Stimulated activated CD4-positive, alpha-beta T cell treated with anti-CD3 and anti-CD28 coated beads, Interleukin-15, amount 100 ng/mL, for 48 hours (primary cell): Measurements from ENCODE around the gene NCKAP5.

Source experiments
- DNase-seq, 2 donors: peaks; one replicate each; pipeline ENCODE4 v3.0.0-alpha.2; 2020; ENCODE audit warnings: low read depth in 2 of 2

The NCKAP5 gene

DNA sequence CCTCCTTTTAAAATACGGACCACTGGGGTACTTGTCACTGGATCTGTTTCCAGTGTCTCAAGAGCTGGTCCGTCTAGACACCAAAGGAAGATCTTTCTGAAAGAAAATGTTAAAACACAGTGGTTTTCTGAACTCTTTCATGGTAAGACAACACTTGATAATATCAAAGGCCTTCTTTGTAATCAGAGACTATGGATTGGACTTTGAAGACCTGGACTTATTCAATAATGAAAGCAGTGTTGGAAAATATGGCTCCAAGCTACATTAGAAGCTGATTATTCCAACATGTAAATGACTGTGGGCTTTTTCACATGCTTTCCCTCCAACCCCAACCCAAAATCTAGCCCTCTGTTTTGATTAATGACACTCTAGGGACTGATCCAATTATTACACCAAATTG, 568.8 kb downstream of the NCKAP5 start:
- DNase-seq = no peak

DNA sequence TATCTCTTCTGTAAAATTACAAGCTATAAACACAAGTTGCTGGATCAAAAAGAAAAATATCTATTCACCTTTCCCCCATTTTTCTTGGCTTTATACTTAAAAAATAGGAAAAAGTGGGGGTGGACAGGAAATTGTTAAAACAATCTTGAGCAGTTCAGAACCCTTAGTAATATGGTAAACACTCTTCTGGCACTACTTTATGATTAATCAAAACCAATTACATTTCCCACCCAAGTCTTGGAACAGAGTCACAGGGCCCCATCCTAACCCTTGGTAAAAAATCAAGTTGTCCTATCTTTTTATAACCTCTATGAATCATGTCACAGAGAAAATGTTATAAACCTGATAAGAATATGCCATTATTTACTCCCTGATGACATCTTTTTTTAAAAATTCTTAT, 570.0 kb downstream of the NCKAP5 start:
- DNase-seq = no peak

- DNase-seq = no peak
Observed at GRCh38 chr2:132991471-132992045, 576.7 kb downstream of the NCKAP5 start.

DNA sequence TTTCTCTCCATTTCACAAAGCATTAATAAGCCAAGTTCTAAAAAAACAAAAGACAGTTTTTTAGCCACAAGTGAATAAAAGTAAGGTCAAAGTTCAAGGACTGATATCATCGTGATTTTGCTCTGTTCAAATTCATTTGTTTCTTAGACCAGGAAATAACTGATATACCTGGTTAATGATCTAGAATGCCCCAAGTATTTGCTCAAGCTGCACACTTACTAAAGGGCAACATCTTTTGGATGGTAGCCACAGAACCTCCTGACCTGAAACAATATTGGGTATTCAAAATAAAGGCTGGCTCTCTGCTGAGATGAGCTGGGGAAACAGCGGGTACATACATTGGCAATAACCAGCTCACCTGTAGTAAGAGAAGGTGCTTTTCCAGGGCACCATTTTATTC, 583.5 kb downstream of the NCKAP5 start:
- DNase-seq = no peak

DNA sequence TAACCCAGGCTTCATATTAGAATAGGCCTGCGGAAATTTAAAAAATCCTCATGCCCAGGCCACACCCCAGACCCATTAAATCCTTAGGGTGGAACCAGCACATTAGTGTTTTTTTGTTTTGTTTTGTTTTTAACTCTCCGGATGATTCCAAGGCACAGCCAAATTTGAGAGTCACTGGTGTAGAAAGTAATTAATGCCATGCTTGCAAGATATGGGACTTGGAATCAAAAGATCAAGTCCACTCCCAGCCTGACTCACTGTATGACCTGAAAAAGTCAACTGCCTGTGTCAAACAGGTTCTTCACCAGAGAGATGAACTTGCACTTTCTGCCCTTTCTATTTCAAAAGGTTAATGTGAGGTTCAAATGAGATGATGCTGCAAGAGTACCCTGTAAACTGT, 588.0 kb downstream of the NCKAP5 start:
- no peak for DNase-seq

GRCh38 chr2:132979339-132980093, 588.7 kb downstream of the NCKAP5 start:
- DNase-seq = no peak

- no peak for DNase-seq
Observed at GRCh38 chr2:132978840-132979239, 589.4 kb downstream of the NCKAP5 start.

- no peak for DNase-seq
Observed at GRCh38 chr2:132977812-132978529, 590.3 kb downstream of the NCKAP5 start.

DNA sequence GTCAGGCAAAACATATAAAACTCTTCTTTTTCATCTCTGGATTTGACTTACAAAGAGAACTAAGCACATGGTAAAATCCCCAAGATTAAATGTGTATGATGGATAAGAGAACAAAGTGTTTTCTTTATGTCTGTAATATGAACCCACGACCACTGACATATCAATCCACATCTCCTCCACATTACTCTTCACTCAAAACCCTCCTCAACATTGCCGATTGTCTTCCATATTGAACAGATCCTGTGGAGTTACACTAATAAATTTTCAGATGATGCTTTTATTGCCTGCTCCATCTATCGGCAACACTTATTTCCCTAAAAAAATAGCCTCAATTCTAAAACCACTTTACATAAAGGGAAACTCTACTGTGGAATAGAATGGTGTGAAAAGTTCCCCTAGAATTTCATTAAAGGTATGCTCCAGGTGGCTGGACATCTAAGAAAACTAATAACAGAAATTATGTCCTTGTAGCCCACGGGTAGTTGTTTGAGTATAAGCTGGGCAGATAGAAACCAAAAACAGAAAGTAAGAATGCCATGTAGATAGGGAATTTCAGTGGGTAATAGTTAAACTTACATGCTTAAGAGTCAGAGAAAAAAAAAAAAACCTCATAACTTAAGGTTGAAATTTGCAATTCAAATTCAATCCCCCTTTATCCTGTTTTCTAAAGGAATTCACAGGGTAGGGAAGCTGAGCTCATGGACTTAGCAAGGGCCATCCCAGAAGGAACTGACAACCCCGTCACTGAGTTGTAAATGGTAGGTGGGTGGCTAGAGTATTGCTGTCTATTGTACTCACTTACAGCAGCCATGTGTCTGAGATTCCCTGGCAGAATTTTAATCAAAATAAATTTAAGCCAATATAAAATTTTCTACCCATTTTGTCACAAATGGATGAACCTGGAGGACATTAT, 592.8 kb downstream of the NCKAP5 start:
- no peak for DNase-seq

- no peak for DNase-seq
Observed at GRCh38 chr2:132974467-132975095, 593.7 kb downstream of the NCKAP5 start.

DNA sequence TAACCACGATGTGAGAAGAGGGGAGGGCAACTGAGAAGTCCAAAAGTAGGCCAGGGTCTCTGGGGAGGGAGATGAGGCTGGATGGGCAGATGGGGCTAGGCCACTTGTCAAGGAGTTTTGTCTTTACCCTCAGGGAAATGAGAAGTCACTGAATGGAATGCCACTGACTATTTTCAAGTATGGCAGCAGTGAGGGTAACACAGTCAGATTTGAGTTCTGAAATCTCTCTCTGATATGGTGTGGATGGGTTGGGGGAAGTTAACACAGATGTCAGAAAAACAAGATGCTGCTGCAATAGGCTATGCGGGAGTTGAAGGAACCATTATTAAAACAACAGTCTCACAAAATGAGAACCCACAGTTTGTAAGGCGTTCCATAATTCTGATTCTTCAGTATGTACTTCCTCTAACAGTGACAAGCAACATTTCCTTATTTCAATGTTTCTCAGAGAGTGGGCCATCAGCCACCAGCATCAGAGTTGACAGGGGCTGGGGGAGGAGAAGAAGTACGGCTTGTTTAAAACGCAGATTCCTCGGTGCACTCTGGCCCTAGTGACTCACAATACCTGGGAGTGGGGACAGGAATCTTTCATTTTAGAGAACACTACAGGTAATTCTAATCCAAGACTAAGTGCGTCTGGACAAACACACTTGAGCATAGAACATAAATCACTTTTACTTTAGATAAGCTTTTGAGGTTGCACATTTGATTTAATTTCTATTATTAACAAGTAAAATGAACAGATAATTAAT, 596.8 kb downstream of the NCKAP5 start:
- DNase-seq = no peak

DNA sequence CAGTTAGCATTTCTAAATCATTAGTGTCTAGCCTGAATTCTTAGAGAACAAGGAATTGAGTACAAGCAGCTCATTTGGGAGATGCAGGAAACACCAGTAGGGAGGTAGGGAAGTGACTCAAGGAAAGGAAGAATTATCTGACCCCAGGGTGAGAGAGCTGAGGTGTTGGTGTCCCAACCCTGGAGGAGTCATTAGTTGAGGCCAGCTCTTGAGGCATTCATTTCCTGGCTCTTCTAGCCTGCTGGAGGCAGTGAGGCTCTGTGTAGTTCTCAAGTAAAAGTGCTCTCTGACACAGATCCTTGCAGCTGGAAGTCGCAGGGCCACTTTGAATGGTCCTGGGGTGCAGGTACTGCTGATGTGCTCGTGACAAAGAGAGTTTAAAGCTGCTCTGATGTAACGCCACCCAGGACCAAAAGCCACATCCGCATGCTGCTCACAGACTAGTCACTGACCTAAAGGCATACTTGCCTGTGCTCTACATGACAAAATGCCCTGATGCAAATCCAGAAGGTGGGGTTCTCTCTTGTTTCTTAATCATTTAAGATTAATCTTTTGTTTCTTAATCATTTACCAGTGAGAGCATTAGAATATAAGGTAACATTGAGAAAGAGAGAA, 598.8 kb downstream of the NCKAP5 start:
- no peak for DNase-seq

GRCh38 chr2:132965460-132965859, 602.8 kb downstream of the NCKAP5 start:
- no peak for DNase-seq

- DNase-seq = no peak
Observed at GRCh38 chr2:132963161-132963560, 605.1 kb downstream of the NCKAP5 start.

DNA sequence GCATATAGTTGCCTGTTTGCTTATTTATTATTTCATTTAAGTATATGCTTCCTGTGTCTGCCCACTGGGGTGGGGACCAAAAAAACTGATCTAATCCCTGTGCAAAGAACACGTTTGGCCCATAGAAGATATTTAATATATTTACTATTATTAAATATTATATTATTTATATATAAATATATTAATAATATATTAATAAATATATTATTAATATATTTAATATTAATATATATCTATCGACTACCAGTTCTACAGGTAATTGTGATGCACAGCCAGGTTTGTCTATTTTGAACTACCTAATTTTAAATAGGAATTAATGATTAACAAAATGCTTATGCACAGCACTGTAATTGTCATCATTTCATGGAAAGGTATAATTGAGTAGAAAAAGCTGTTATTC, 609.4 kb downstream of the NCKAP5 start:
- no peak for DNase-seq

DNA sequence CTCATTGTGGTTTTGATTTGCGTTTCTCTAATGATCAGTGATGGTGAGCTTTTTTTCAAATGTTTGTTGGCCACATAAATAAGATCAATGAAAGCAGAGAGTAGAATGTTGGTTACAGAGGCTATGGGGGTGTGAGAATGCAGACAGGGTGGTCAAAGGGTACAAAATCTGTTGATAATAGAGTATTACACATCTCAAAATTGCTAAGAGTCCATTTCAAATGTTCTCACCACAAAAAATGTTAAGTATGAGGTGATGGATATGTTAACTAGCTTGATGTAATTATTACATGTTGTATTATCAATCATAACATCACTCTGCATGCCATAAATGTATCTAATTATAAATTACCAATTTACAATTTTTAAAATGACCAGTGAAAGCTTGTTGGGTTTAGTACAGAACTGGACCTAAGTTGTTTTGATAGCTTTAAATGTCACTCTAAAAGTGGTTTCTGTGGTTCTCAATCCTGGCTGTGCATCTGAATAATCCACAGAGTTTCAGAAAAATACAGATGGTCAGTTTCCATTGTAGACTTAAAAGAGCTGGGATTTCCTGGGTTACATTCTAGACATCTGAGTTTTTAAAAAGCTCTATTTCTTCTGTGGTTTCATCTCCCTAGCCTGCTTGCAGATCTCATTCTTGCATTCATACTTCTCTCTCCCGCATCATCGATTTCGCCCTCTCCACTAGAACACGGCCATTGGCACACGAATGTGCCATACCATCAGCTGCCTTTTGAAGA, 612.2 kb downstream of the NCKAP5 start:
- DNase-seq = no peak

DNA sequence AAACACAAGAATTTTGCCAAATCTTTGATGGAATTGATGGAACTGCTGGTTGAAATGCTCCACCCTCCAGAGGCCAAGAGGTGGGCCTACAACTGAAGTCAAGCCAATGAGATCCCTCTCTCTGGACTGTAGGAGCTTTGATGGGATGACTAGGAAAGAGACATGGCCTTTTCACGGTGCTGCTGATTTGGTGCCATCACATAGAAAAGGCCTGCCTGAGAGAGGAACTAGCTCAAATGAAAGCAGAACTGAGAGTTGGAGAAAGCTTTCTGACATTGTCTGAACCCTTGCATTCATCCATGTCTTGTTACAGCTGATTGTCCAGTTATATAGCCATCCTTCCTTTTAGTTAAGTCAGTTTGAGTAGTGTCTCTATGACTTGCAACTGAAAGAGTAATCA, 614.5 kb downstream of the NCKAP5 start:
- no peak for DNase-seq

GRCh38 chr2:132951008-132951714, 617.1 kb downstream of the NCKAP5 start:
- DNase-seq = no peak

DNA sequence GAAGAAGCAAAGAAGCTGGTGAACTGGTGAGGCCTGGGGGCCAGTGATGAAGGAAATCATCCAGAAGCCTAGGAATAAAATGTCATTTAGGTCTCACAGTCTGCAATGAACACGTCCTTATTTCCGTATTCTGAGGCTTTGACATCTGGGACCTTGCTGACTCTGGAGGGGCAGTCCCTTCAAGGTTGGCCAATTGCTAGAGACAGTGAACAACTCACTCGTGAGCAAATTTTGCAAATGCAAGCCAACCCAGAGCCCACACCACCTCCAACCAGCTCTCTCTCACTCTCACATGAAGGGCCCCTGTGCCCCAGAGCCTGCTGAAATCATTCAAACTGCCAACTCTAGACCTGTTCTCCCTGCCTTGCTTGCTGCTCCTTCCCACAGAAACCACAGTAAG, 619.2 kb downstream of the NCKAP5 start:
- no peak for DNase-seq
